H1 (cell line): ENCODE measurements around the gene EIF2S1. TPM values are rescaled to one million over a fixed set of nuclear protein-coding genes. Genes with fewer than 3 reads are reported as not detected.

ENCODE experiments used
- CTCF ChIA-PET: fragments of 300-600 bp; sonication (Branson Sonifier 250); formaldehyde crosslinking; loops from one replicate; lab custom pipeline; 2021; ENCODE audit not compliant: partially characterized antibody; lab: Charles Lee
- POLR2A ChIA-PET: fragments of 300-600 bp; sonication (Branson Sonifier 250); formaldehyde crosslinking; loops from one replicate; lab custom pipeline; 2021; ENCODE audit warnings: inconsistent platforms; ENCODE audit not compliant: partially characterized antibody; lab: Charles Lee
- DNase-seq, 2 experiments: peaks; one replicate each; pipeline versions ENCODE4 v3.0.0 to v3.0.0-alpha.2; 2010 to 2022; ENCODE audit warnings: low spot score in 2 of 2, low read depth in 1 of 2, mixed read lengths in 1 of 2
- FAIRE-seq: peaks from 2 replicates; lab custom pipeline; 2011; peaks lifted over from hg19 to GRCh38; lab: Jason Lieb, UNC
- H2AFZ ChIP-seq: 2 replicates; pipeline ENCODE4 v1.8.1; 2012; ENCODE audit warnings: low read length, inconsistent platforms
- H2AK5ac ChIP-seq: 2 replicates; pipeline ENCODE4 v1.6.1; 2013; ENCODE audit warnings: low read depth, low read length
- H2BK120ac ChIP-seq: replicated peaks from 2 replicates; pipeline ENCODE3; 2013; ENCODE audit warnings: low read depth, low read length, inconsistent platforms
- H2BK12ac ChIP-seq: 2 replicates; pipeline ENCODE4 v1.6.1; 2013; ENCODE audit warnings: low read depth, low read length
- H2BK15ac ChIP-seq: 2 replicates; pipeline ENCODE4 v1.6.1; 2013; ENCODE audit warnings: low read length
- H2BK20ac ChIP-seq: 2 replicates; pipeline ENCODE4 v1.6.1; 2013; ENCODE audit warnings: low read length
- H2BK5ac ChIP-seq: 2 replicates; pipeline ENCODE4 v1.6.1; 2013; ENCODE audit warnings: low read depth, low read length
- H3K14ac ChIP-seq: 2 replicates; pipeline ENCODE4 v1.6.1; 2013; ENCODE audit warnings: inconsistent platforms; ENCODE audit not compliant: insufficient read length
- H3K18ac ChIP-seq: 2 replicates; pipeline ENCODE4 v1.6.1; 2013; ENCODE audit warnings: low read length; ENCODE audit errors: extremely low read depth
- H3K23ac ChIP-seq: 2 replicates; pipeline ENCODE4 v1.6.1; 2013; ENCODE audit warnings: inconsistent platforms; ENCODE audit not compliant: insufficient read length
- H3K23me2 ChIP-seq: 2 replicates; pipeline ENCODE4 v1.6.1; 2013; ENCODE audit warnings: low read depth, low read length
- H3K27ac ChIP-seq: 2 replicates; pipeline ENCODE4 v1.6.1; 2011; ENCODE audit warnings: low read depth, low read length, inconsistent platforms
- H3K27me3 ChIP-seq, 4 experiments: replicated peaks in 1 of 4; 1 replicate in 1 of 4; 2 replicates in 3 of 4; pipeline versions ENCODE4 v1.6.1 to v1.8.1; 2011 to 2013; ENCODE audit warnings: low read length in 3 of 4, mild to moderate bottlenecking in 3 of 4, inconsistent platforms in 2 of 4, mixed read lengths in 2 of 4, moderate library complexity in 1 of 4; ENCODE audit not compliant: control insufficient read depth in 3 of 4, insufficient read depth in 3 of 4; ENCODE audit errors: extremely low read depth in 1 of 4
- H3K36me3 ChIP-seq, 4 experiments: 2 replicates each; pipeline versions ENCODE4 v1.6.1 to v1.8.1; 2011 to 2013; ENCODE audit warnings: mild to moderate bottlenecking in 4 of 4, low read length in 3 of 4, moderate library complexity in 2 of 4, control low read depth in 1 of 4, inconsistent platforms in 1 of 4; ENCODE audit not compliant: insufficient read depth in 4 of 4, control insufficient read depth in 2 of 4
- H3K4ac ChIP-seq: replicated peaks from 2 replicates; pipeline ENCODE3; 2013; ENCODE audit warnings: low read length, low read depth, mixed read lengths, inconsistent platforms; ENCODE audit not compliant: insufficient read length
- H3K4me1 ChIP-seq, 4 experiments: replicated peaks in 1 of 4; 1 replicate in 1 of 4; 2 replicates in 3 of 4; pipeline versions ENCODE4 v1.6.1 to v1.8.1; 2011 to 2013; ENCODE audit warnings: low read length in 3 of 4, inconsistent platforms in 2 of 4, mixed read lengths in 1 of 4; ENCODE audit not compliant: insufficient read depth in 4 of 4, control insufficient read depth in 3 of 4
- H3K4me2 ChIP-seq, 2 experiments: 2 replicates each; pipeline versions ENCODE4 v1.6.1 to v1.8.1; 2011 to 2013; ENCODE audit warnings: low read depth in 2 of 2, low read length in 2 of 2, control low read depth in 1 of 2, inconsistent platforms in 1 of 2, mild to moderate bottlenecking in 1 of 2; ENCODE audit not compliant: insufficient read depth in 1 of 2
- H3K4me3 ChIP-seq, 4 experiments: fragments of 200-600, 300-600 bp in 1 of 4; sonication (generic), shearing (Covaris generic), sonication (Bioruptor Twin) in 1 of 4; 2 replicates each; pipeline versions ENCODE4 v1.5.1 to v1.8.1; 2011 to 2016; ENCODE audit warnings: low read length in 4 of 4, low read depth in 3 of 4, control low read depth in 2 of 4, inconsistent platforms in 2 of 4, mild to moderate bottlenecking in 2 of 4, mixed read lengths in 1 of 4, moderate library complexity in 1 of 4; ENCODE audit not compliant: insufficient read depth in 2 of 4; ENCODE audit errors: extremely low read depth in 1 of 4
- H3K56ac ChIP-seq: replicated peaks from 2 replicates; pipeline ENCODE3; 2013; ENCODE audit warnings: low read depth, mild to moderate bottlenecking, mixed read lengths, low read length, inconsistent platforms; ENCODE audit not compliant: insufficient read length
- H3K79me1 ChIP-seq: 2 replicates; pipeline ENCODE4 v1.6.1; 2013; ENCODE audit warnings: low read depth, low read length, control low read depth
- H3K79me2 ChIP-seq, 2 experiments: 2 replicates each; pipeline versions ENCODE4 v1.6.1 to v1.8.1; 2012 to 2013; ENCODE audit warnings: low read length in 2 of 2, mild to moderate bottlenecking in 2 of 2, inconsistent platforms in 1 of 2; ENCODE audit not compliant: insufficient read depth in 2 of 2, control insufficient read depth in 1 of 2
- H3K9ac ChIP-seq, 4 experiments: replicated peaks in 1 of 4; 1 replicate in 1 of 4; 2 replicates in 3 of 4; pipeline versions ENCODE4 v1.6.1 to v1.8.1; 2011 to 2013; ENCODE audit warnings: low read depth in 3 of 4, low read length in 3 of 4, control low read depth in 2 of 4, mild to moderate bottlenecking in 2 of 4, moderate library complexity in 2 of 4, inconsistent platforms in 1 of 4; ENCODE audit errors: extremely low read depth in 1 of 4
- H3K9me3 ChIP-seq, 2 experiments: 2 replicates each; pipeline versions ENCODE4 v1.6.1 to v1.8.1; 2012 to 2013; ENCODE audit warnings: mild to moderate bottlenecking in 2 of 2, moderate library complexity in 2 of 2, control low read depth in 1 of 2, inconsistent platforms in 1 of 2, low read depth in 1 of 2, low read length in 1 of 2, mixed read lengths in 1 of 2; ENCODE audit not compliant: insufficient read depth in 2 of 2
- H4K20me1 ChIP-seq, 2 experiments: replicated peaks in 1 of 2; 2 replicates each; pipeline versions ENCODE3 to v1.8.1; 2011 to 2013; ENCODE audit warnings: inconsistent platforms in 2 of 2, low read length in 2 of 2, mild to moderate bottlenecking in 1 of 2; ENCODE audit not compliant: insufficient read depth in 2 of 2, control insufficient read depth in 1 of 2
- H4K5ac ChIP-seq: 2 replicates; pipeline ENCODE4 v1.6.1; 2013; ENCODE audit warnings: low read length, low read depth, mixed read lengths, inconsistent platforms; ENCODE audit not compliant: insufficient read length
- H4K8ac ChIP-seq: 2 replicates; pipeline ENCODE4 v1.8.0; 2013; ENCODE audit warnings: mild to moderate bottlenecking, moderate library complexity, low read length, inconsistent platforms; ENCODE audit not compliant: insufficient read depth; ENCODE audit errors: extremely low read depth
- H4K91ac ChIP-seq: replicated peaks from 2 replicates; pipeline ENCODE3; 2013; ENCODE audit warnings: low read length, mixed read lengths, inconsistent platforms; ENCODE audit not compliant: insufficient read length
- CTBP2 ChIP-seq: IDR thresholded peaks from 2 replicates; pipeline ENCODE4 v1.7.0; 2011; ENCODE audit warnings: borderline replicate concordance, mild to moderate bottlenecking, moderate library complexity, mixed read lengths, low read length; ENCODE audit not compliant: insufficient read depth, insufficient read length
- EGR1 ChIP-seq: IDR thresholded peaks from 2 replicates; pipeline ENCODE4 v1.6.1; 2011; ENCODE audit warnings: low read depth, low read length, borderline replicate concordance
- HDAC2 ChIP-seq, 2 experiments: fragments of 300-600 bp in 1 of 2; sonication (generic) in 1 of 2; IDR thresholded peaks; 2 replicates each; pipeline ENCODE4 v1.6.1; 2011 to 2012; ENCODE audit warnings: low read depth in 2 of 2, low read length in 2 of 2, mild to moderate bottlenecking in 2 of 2, moderate library complexity in 2 of 2, borderline replicate concordance in 1 of 2, inconsistent platforms in 1 of 2
- JUN ChIP-seq: IDR thresholded peaks from 2 replicates; pipeline ENCODE4 v1.6.1; 2011; ENCODE audit warnings: low read depth, mild to moderate bottlenecking, improper control_type of control experiment, low read length
- KDM1A ChIP-seq: fragments of 200-600, 300-600 bp; sonication (generic); IDR thresholded peaks from 2 replicates; pipeline ENCODE4 v1.7.1; 2016; ENCODE audit warnings: mild to moderate bottlenecking, low read length, borderline replicate concordance
- KDM4A ChIP-seq: IDR thresholded peaks from one replicate; pipeline ENCODE4 v1.7.1; 2012; ENCODE audit warnings: low read depth, mild to moderate bottlenecking, moderate library complexity, low read length, inconsistent platforms; ENCODE audit not compliant: severe bottlenecking
- NANOG ChIP-seq: IDR thresholded peaks from 2 replicates; pipeline ENCODE4 v1.6.1; 2011; ENCODE audit warnings: low read length, low read depth, mild to moderate bottlenecking, inconsistent platforms; ENCODE audit not compliant: insufficient read depth, poor library complexity, severe bottlenecking
- NRF1 ChIP-seq: IDR thresholded peaks from 2 replicates; pipeline ENCODE4 v1.6.1; 2011; ENCODE audit warnings: mild to moderate bottlenecking, low read depth, low read length, improper control_type of control experiment
- POU5F1 ChIP-seq: IDR thresholded peaks from 2 replicates; pipeline ENCODE4 v1.6.1; 2011; ENCODE audit warnings: low read depth, mild to moderate bottlenecking, low read length, moderate library complexity
- RBBP5 ChIP-seq: IDR thresholded peaks from 2 replicates; pipeline ENCODE4 v1.7.1; 2012; ENCODE audit warnings: low read depth, mild to moderate bottlenecking, inconsistent platforms, low read length, moderate library complexity, borderline replicate concordance
- RNF2 ChIP-seq: fragments of 200-900, 300-1000 bp; sonication (generic); IDR thresholded peaks from 2 replicates; pipeline ENCODE4 v1.7.1; 2016; ENCODE audit warnings: borderline replicate concordance, low read depth, mild to moderate bottlenecking, antibody characterized with exemption, low read length; ENCODE audit not compliant: poor library complexity, severe bottlenecking; ENCODE audit errors: missing control alignments
- YY1 ChIP-seq: IDR thresholded peaks from 2 replicates; pipeline ENCODE4 v1.6.1; 2011; ENCODE audit warnings: low read depth, mild to moderate bottlenecking, low read length
- ZNF274 ChIP-seq: IDR thresholded peaks from 2 replicates; pipeline ENCODE4 v1.7.0; 2012; ENCODE audit warnings: low read length, borderline replicate concordance; ENCODE audit errors: extremely low read depth
- WGBS, 2 experiments: shearing (Covaris generic) in 1 of 2; methylation state at CpG; one replicate each; pipeline versions ENCODE4 v1.1.6 to v1.1.7; 2013 to 2015; ENCODE audit warnings: low lambda C conversion rate in 2 of 2, mixed read lengths in 2 of 2, inconsistent platforms in 1 of 2, low coverage in 1 of 2, missing lambda C conversion rate in 1 of 2; ENCODE audit not compliant: insufficient replicate concordance in 2 of 2, insufficient coverage in 1 of 2, insufficient read length in 1 of 2; ENCODE audit errors: extremely low coverage in 1 of 2, missing lambda C conversion rate in 1 of 2; 5-methylcytosine and 5-hydroxymethylcytosine counted together
- polyA plus RNA-seq, 7 experiments: library from polyadenylated mRNA; depleted of rRNA in 3 of 7; stranded (reverse) in 5 of 7; unstranded in 2 of 7; fragments of >200 nt in 5 of 7; fragments of 200-250 nt in 2 of 7; gene quantifications; 1 replicate in 5 of 7; 2 replicates in 1 of 7; 4 replicates in 1 of 7; pipeline versions ENCODE4 v1.2.1 to v1.2.3, GENCODE V29; 2011 to 2013; ENCODE audit warnings: missing spikeins in 2 of 7, mixed read lengths in 2 of 7
- total RNA-seq: library from RNA; stranded (reverse); fragmentation: NEBNext Ultra II Directional; extraction: Animal tissue kit (Norgen Biotek cat#: 25700); gene quantifications from 2 replicates; pipeline ENCODE4 v1.2.1, GENCODE V29; 2021

Gene EIF2S1
- total and polyA plus RNA-seq, 2 of the 8 experiments (the other 6 are each of a cell fraction or from before 2014, with no cell fraction given), result 35.1 to 146 TPM

DNA sequence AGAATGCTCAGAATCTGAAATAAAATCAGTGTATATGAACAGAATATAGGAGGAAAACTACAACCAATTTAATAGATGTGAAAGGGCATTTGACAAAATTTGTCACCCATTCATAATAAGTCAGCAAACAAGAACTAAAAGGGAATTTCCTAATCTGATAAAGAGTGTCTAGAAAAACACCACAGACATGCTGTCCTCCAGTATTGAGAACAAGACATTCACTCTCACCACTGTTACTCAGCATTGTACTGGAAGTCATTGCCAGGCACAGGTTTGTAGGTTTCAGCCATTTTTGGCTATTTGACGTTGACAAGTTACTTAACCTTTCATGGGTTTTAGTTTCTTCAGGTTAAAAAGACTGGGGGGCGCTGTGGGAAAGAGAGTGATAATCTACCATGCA lies 13.2 kb downstream of the EIF2S1 start:
- CTCF ChIA-PET, result no interaction called here
- Histone ChIP-seq H3K23ac (no peak overlapping the region), H2AK5ac (no peak overlapping the region), H2BK15ac (no peak overlapping the region), H3K4ac (no peak overlapping the region), H3K79me2 (peaks cover 0 to 7% of the 10 kb centered on the region in 2 experiments; a peak in 1 of 4 replicates), H4K91ac (no peak overlapping the region), H2BK5ac (no peak overlapping the region), H3K14ac (no peak overlapping the region), H4K8ac (no peak overlapping the region), H3K18ac (no peak overlapping the region), H3K4me1 (no peaks in the 10 kb centered on the region), H3K27ac (no peak overlapping the region), H2BK120ac (no peak overlapping the region), H4K5ac (no peak overlapping the region), H2AFZ (no peak overlapping the region), H3K27me3 (no peaks in the 10 kb centered on the region), H4K20me1 (peaks cover 0 to 6% of the 10 kb centered on the region in 2 experiments), H2BK12ac (no peak overlapping the region), H3K4me3 (no peak overlapping the region), H3K56ac (no peak overlapping the region), H3K9me3 (no peaks in the 10 kb centered on the region), H3K79me1 (no peaks in the 10 kb centered on the region; the same call in 1 of the 2 replicates), H3K23me2 (no peaks in the 10 kb centered on the region), H3K9ac (no peak overlapping the region), H3K36me3 (peaks cover 10 to 78% (median 39%) of the 10 kb centered on the region in 4 experiments), H2BK20ac (no peak overlapping the region), H3K4me2 (no peak overlapping the region)
- POLR2A ChIA-PET, result no interaction called here
- no peak for DNase-seq
- no peak for FAIRE-seq
- WGBS, 2 experiments, result 86% methylated on average over 2 of the region's 2 CpGs; no CpG with 5 or more reads in 1 of the 2 experiments
- no peak for TF ChIP-seq HDAC2 (IDR thresholded peaks at IDR 0.05; ENCODE audit: borderline replicate concordance in 1 of 2, low read depth in 2 of 2, low read length in 2 of 2)
- TF ChIP-seq POU5F1, result no peak
- no peak for TF ChIP-seq EGR1
- TF ChIP-seq KDM4A, result no peak
- no peak for TF ChIP-seq RNF2
- TF ChIP-seq JUN, result no peak
- TF ChIP-seq NRF1, result no peak
- no peak for TF ChIP-seq YY1
- TF ChIP-seq ZNF274, result no peak
- no peak for TF ChIP-seq KDM1A
- TF ChIP-seq RBBP5, result no peak
- TF ChIP-seq CTBP2, result no peak
- TF ChIP-seq NANOG, result no peak
